WI38 (cell line): Measurements from ENCODE around the gene NIPBL.

ENCODE experiments used
- H3K4me3 ChIP-seq: 2 replicates; pipeline ENCODE4 v1.5.1; 2011; ENCODE audit warnings: low read depth, mild to moderate bottlenecking, control low read depth, low read length
- CTCF ChIP-seq: IDR thresholded peaks from 2 replicates; pipeline ENCODE4 v1.5.1; 2012; ENCODE audit warnings: low read depth, mild to moderate bottlenecking, control low read depth, low read length

NIPBL gene

GRCh38 chr5:36957953-36958537, 81.5 kb downstream of the NIPBL start:
- no peak overlapping the region for H3K4me3 ChIP-seq
- no peak for TF ChIP-seq CTCF

GRCh38 chr5:36958612-36959011, 82.0 kb downstream of the NIPBL start:
- H3K4me3 ChIP-seq = no peak overlapping the region
- no peak for TF ChIP-seq CTCF

GRCh38 chr5:36965179-36965578, 88.6 kb downstream of the NIPBL start:
- TF ChIP-seq CTCF = no peak
- H3K4me3 ChIP-seq = no peak overlapping the region

GRCh38 chr5:36969700-36970395, 93.3 kb downstream of the NIPBL start:
- TF ChIP-seq CTCF = no peak
- no peak overlapping the region for H3K4me3 ChIP-seq

- no peak overlapping the region for H3K4me3 ChIP-seq
These were observed 101.6 kb downstream of the NIPBL start for GRCh38 chr5:36978196-36978595.

GRCh38 chr5:36982146-36982545, 105.6 kb downstream of the NIPBL start:
- no peak overlapping the region for H3K4me3 ChIP-seq
- TF ChIP-seq CTCF = no peak

More at GRCh38 chr5:36978196-36978595, 101.6 kb downstream of the NIPBL start:
- TF ChIP-seq CTCF = no peak

- no peak for TF ChIP-seq CTCF
These were observed 108.8 kb downstream of the NIPBL start for GRCh38 chr5:36985387-36985786.

More at GRCh38 chr5:36985387-36985786, 108.8 kb downstream of the NIPBL start:
- H3K4me3 ChIP-seq = no peak overlapping the region
